GM19395 (cell line): ENCODE results near the gene OTOGL.
"Not testable (repeated sequence)": the region's sequence is repeated elsewhere in the genome, so short reads cannot be mapped to it uniquely, and the experiment has no call there.

ENCODE experiments used
- ATAC-seq: cut with Tn5 transposase; IDR thresholded peaks from one replicate; pipeline ENCODE4 v1.9.1; 2021; ENCODE audit warnings: mild to moderate bottlenecking, moderate library complexity; ENCODE audit not compliant: unreplicated experiment

Gene OTOGL

DNA sequence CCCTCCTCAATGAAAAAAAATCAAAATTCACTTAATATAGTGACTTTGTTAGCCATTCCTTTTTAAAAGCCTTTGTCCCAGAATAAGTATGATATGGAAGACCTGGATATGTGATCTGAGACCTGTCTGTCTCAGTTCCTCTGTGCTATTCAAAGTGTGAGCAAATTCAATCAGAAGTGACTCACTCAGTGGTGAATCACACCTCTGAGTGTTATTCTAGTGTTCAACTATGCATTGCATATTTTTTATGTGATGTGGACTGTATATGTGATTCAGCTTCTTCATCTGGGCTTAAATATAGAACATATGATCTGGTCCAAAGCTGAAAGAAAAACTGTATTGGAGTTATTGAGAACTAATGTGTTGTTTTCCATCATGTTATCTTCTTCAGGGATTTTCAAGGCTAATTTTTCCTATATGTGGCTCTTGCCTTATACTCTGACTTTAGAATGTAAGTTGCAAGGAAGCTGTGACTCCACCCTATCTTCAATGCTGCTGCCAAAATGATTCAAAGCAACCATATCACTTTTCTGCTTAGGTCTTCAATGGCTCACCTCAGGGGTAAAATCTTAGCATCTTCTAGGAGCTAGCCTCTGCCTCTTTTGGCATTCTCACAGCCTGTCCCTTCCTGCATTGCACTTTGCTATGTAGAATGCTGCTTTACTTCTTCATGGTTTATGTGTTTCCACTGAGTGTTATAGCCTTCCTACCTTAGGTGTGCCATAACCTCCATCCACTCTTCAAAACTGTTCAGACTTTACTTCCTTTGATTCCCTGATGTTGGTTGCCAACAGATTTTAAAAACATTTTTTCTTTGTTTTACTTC, 169.8 kb downstream of the OTOGL start:
- no peak for ATAC-seq

DNA sequence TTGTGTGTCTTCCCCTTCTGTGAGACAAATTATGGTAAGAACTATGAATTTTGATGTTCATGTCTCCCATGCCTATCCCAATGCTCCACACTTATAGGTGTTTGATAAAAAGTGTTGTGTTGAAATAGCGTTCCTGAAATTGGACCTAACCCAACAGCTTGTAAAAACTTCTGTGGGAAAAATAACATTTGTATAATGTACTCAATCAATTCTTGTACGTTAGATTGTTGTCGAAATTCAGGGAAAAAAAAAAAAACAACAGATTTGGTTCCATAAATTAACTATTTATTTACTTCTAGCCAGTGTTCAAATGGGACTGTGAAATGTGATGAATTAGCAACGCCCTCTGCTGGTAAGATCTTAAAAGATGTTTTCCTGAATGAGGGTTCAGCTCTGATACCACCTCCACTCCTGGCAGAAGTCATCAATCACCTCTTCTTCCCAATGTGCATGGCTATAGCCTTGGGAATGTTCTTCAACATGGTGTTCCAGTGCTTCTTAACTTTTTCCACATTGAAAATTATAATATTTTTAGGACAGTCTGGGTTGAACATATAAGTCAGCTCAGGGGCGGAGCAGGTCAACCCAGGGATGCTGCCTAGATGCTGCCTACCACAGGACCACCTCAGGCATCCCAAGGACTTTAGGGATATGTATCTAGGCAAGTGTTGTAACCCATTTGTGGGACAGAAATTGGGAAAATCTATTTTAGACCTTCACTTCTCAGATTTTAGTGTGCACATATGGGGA, 170.6 kb downstream of the OTOGL start:
- peak; percentile 70 for ATAC-seq

DNA sequence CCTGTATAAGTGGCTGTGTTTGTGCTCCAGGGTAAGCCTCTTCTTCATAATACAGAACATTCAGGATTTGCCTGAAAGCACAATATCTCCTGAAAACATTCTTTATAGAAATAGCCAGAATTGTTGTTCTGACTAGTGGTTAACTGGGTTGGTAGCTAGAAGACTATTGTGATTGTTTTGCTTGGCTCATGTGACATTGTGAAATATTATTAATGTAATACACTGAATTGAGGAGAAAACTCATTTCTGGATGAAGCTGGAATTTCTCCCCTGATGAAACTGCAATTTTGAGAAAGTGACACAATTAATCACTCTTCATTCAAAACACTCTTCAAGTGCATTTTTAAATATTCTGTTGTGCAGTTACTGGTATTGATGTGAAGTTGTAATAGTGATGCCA, 172.4 kb downstream of the OTOGL start:
- ATAC-seq = no peak

DNA sequence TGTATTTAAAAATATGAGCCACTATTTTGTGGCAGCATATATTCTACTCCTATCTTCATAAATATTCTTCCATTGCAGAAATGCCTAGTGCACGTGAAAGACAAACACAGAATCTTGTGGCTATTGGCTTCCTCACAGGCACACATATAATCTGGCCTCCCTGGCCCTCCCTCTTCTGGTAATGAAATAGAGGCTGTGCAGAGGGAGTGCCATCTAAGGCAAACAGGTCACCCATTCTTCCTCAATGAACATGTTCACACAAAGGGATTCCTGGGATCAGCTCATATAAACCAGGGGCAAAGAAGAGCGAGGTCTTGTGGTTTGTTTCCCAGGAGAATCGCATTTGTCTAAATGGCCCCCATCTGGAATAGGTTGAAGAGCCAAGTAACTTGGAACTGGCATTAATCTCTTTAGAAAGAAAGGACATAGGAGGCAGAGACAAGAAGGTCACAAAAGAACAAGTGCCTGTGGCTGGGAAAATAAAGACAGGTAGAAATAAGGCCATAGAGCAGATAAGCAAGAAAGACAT, 173.1 kb downstream of the OTOGL start:
- ATAC-seq = no peak

DNA sequence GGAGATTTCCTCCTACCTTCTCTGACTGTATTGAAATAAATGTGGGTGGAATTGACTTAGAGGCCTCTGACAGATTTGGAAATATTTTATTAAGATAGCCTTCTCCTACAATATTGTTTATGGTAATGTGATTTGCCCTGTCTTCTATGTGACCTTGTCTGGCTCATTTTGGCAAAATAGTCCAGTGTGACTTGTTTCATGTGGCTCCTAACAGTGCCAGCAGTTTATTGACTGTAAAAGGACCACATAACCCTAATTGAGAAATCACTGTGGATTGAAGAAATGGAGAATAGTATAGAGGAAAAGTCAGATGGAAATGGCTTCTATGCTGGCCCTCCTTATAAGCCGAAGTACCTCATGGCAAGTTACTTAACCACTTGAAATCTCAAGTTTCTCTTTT, 173.8 kb downstream of the OTOGL start:
- no peak for ATAC-seq

DNA sequence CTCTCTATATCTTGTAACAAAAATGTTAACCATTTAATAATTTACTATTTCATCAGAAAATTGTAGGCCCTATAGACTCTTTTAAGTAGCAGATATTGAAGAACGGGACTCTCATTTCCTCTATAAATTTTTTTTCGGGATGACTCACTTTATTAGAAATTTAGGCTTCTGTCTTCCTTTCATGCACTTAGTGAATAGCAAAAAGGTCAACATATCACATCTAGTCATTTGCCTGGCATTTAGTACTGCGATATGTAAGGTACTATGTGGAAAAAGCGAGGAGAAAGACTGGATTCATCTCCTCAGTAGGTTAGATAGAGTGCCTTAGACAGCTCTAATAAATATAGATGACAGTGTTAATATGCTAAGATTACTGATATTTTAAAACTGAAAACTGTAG, 178.4 kb downstream of the OTOGL start:
- ATAC-seq = no peak

DNA sequence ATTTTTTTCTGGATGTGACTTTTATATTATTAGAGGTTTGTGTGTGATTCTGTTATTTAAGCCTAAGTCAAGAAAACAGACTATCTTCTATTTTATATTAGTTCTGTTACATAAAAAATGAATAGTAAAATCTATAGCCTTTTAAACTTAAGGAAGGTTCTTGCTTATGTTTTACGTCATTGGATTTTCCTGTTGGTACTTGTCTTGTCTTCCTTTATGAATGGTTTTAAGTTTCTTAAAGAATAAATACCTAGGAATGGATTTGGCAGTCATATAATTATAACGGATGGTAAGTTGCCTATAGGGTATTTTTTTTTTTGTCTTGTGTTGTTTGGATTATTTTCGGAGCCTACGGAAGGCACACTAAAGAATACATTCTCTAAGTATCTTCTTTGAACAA, 182.9 kb downstream of the OTOGL start:
- no peak for ATAC-seq

DNA sequence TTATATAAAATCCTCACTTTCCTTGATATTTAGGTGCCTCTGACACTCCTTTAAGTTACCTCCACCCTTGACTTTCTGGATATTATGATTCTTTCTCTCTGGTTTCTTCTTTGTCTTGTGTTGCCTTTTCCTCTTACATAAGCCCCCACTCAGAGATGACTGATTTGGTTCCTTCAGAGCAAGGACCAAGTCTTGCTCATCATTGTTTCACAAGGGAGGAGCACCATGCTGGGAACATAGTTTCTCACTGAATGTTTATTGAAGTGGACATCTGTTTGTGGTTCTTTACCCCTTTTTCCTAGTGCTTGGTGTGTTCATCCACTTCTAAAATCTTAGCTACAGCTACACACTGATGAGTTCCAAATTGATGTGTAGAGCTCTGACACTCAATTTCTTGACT, 183.4 kb downstream of the OTOGL start:
- ATAC-seq = no peak

DNA sequence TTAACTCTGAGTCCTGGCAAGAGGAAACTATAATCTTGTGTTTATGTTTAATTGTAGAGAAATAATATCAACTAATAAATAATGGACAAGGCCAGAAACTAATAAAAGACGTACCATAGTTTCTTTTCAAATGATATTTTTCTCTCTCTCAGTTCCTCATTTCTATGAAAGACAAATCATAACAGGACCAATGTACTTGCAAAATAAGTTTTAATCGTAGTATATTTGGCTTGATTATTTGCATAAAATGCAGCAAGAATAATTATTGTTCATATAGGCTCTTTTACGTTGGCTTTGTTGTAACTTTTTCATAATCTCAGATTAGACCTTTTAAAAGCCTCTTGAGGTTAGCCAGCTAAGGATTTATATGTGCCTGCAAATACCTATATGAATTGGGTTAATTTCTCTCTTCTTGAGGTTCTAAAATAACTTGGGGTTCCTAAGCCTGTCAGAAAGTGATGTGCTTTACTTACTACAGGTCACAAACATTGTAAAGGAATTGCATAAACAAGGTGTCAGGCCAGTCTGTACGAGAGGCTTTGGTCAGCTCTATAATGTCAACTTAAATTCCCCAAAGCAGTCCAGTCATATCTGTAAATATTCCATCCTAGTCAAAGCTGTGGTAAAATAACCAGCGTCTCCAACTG, 191.9 kb downstream of the OTOGL start:
- peak; percentile 46 for ATAC-seq

DNA sequence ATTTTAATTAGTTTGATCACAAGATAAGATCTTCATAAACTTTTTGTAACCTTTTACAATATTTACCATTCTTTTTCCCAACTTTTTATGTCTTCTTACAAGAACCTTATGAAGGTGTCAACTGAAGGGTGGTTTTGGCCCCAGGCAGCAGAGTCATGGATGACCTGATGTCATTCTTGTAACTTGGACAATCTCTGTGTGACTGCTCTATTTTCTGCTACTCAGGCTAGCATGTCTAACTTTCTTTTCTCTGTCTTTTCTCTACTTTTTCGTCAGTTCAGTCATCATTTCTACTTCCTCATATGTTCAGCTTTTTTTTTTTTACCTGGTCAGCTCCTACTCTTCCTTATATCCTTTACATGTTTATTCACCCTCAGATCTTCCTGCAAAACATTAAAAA, 194.0 kb downstream of the OTOGL start:
- peak; percentile 63 for ATAC-seq

DNA sequence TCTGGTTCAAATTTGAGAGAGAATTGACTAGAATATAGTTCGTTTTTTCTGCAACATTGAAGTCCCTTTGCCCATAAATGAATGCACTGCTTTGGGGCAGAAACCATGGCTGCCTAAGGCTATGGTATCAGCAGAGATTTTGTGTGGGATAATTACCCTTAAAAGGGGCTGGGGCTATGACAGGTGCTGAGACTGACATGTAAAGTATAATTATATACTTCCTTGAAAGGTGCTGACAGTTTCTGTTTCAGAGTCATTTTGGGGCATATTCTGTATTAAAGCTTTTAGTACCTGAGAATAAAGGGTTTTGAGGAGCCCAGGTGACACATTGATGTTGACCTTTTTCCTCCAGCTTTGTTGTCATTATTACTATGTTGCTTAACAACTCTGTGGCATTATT, 194.4 kb downstream of the OTOGL start:
- peak; percentile 88 for ATAC-seq

DNA sequence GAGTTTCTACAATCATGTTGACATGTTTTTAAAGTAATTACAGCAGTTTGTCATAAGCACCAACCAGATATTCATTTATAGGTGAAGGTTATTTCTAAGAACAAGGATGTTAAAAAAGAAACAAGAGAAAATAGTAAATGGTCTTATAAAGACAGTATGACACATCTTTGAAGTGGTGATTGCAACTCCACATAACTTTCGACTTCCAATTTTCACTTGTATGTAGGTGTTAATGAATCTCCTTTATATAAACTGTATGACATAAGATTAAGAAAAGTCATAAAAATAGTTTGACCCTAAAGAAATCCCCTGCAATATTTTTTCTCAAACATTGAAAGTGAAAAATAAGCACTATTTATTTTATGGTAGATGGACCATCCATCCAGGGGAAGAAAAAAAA, 199.9 kb downstream of the OTOGL start:
- peak; percentile 36 for ATAC-seq

DNA sequence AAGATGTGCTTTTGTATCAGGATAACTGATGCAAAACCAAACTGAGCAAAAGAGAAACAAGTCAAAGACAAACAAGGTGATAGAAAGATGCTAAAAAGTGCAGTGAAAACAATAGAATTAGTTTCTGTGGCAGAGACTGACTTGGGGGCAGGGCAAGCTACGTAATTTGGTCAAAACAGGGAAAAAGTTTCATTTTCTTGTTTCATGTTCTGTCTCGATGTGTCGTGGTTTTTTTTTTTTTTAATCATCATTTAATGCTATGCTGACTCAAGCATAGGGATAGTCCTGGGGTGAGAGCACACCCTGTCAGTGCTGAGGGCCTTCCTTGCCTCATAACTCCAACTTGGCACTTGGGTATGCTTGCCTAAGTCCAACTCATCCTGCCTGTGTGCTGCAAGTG, 200.6 kb downstream of the OTOGL start:
- ATAC-seq = peak; percentile 88

DNA sequence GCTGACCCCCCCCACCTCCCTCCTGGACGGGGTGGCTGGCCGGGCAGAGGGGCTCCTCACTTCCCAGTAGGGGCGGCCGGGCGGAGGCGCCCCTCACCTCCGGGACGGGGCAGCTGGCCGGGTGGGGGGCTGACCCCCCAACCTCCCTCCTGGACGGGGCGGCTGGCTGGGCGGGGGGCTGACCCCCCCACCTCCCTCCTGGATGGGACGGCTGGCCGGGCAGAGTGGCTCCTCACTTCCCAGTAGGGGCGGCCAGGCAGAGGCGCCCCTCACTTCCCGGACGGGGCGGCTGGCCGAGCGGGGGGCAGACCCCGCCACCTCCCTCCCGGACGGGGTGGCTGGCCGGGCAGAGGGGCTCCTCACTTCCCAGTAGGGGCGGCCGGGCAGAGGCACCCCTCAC, 208.1 kb downstream of the OTOGL start:
- ATAC-seq = not testable (repeated sequence)

DNA sequence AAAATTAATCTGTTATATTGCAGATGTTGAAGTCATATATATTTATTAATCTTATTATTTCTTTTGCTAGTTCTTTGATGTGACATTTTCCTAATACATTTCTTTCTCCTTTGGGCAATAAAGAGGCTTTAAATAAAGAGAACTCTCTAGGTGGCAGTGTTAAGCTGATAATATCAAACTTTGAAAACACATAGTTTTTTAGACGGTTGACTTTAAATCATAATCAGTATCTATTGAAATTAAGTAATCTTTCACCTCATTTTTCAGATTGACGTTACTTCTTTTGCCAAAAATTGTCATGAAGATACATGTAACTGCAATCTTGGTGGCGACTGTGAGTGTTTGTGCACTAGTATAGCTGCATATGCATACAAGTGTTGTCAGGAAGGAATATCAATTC, 213.9 kb downstream of the OTOGL start:
- no peak for ATAC-seq

DNA sequence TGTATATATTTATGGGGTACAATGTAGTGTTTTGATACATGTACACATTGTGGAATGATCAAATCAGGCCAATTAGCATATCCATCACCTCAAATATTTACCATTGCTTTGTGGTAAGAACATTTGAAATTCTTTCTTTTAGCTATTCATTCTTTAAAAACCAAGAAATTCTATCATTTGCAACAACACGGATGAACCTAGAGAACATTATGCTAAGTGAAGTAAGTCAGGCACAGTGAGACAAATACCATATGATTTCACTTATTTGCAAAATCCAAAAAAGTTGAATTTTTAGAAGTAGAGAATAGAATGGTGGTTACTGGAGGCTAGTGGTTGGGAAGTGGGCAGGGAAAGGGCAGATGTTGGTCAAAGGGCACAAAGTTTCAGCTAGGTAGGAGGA, 215.4 kb downstream of the OTOGL start:
- no peak for ATAC-seq

DNA sequence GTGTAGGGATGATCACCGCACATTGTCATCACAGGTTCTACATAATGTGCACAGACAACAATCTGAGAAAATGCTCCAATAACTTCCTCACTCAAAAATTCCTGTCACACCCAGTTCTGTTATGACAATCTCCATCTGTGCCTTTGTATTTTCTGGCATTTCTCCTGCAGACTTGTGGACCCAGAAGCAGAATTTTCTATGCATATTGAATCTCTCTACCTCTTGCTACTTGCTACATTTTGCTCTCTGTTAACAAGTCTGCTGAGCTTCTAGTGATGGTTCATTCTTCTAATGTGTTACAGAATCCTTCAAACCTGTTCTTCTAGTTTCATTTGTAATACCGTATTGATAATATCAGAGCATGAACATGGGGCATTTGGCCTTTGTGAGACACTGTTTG, 216.9 kb downstream of the OTOGL start:
- no peak for ATAC-seq

DNA sequence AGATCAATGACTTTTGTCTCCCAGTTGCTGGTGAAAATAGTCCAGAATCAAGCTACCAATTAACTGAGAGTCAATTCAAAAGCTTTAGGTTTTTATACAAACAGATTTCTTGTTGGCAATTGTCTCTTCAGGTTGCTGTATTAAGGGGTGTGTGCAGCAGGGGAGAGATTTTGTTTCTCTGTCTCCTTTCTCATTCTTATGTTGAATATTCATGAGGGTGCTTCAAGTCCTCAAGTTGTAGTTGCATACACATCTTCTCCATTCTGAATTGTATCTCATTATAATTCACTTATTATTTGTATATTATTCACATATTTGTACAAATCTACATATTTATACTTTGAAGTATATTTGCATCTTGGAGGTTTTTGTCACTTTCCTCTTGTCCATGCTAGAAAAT, 218.0 kb downstream of the OTOGL start:
- no peak for ATAC-seq

DNA sequence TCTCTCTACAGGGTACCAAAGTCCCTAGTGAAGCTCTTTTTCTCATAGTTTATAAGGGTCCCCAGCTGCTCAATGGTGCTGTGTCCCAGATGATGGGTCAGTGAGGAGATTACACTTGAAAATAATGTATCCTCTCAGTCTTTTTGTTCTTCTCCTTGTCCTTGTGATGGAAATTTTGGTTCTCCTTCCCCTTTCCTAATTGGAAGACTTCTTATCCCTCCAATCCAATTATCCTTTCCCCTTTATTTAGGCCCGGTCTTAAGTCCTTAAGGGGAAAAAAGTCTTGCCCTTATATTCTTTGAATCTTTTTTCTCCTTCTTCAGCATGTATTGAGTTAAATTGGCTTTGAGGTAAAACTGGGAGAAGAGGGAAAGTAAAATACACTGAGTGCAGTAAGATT, 218.6 kb downstream of the OTOGL start:
- ATAC-seq = no peak

DNA sequence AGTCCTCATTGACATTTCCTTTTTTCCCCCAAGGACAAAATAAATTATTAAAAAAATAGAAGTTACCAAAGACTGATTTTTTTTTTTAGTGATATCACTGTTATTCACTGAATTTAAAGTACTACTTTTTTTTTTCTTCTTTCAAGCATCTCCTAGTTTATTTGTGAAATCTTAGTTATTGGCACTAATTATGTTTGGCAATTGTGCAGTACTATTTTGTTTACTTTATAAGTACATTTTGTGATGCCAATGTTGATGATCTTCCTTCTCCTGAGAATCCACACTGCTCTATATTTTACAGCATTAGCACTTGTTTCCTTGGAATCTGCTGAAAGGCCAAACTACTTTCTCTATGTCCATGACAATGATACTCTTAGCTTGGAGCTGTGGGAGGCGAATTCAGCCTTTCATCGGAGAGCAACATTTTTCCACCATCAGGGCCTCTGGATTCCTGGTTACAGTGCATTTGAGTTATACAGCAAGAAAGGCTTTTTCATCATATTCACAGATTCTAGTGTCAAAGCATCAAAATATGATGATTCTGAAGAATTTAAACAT, 220.9 kb downstream of the OTOGL start:
- ATAC-seq = no peak

DNA sequence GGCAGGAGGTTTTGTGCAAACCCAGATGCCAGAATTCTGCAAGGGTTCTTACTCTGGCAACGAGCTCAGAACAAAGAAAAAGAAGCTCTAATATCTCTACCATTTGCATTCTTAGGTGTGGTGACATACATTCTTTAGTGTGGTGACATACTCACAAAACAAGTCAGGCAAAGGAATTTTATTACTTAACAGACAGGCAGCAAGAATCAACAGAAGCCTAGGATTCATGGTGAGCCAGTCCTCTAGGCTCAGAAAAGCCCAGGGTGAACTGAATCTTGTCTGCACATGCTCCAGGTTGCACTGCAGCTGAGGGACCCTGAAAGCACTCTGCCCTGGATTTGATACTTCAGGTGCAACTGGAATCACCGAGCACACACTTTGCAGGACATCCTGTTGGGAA, 222.3 kb downstream of the OTOGL start:
- no peak for ATAC-seq
